ENCODE results near the gene ADGRL1.

- TF ChIP-seq CTCF (conservative IDR thresholded peaks at IDR 0.05; ENCODE audit: low read depth, low read length) (no peak), EZH2 (IDR thresholded peaks at IDR 0.05; ENCODE audit: low read length, unreplicated experiment) (no peak), EZH2phosphoT487 (IDR thresholded peaks at IDR 0.05; ENCODE audit: borderline replicate concordance, low read length) (no peak)
Measured at GRCh38 chr19:14117668-14118164, 88.3 kb downstream of the ADGRL1 start, which contains the start of gene PRKACA.
